Neural cell (in vitro differentiated cells): ENCODE measurements around the gene AKT3. TPM values are rescaled to one million over a fixed set of nuclear protein-coding genes. Genes with fewer than 3 reads are reported as not detected.
"Not testable (repeated sequence)": the region's sequence is repeated elsewhere in the genome, so short reads cannot be mapped to it uniquely, and the experiment has no call there.

Experiments
- H2AFZ ChIP-seq: fragments of 200-600, 300-800 bp; sonication (generic), shearing (Covaris generic); 2 replicates; pipeline ENCODE4 v1.6.0; 2014; ENCODE audit warnings: low read depth, mild to moderate bottlenecking, antibody characterized with exemption, low read length, moderate library complexity
- H3F3A ChIP-seq: fragments of 200-600 bp; shearing (Covaris generic); 2 replicates; pipeline ENCODE4 v1.6.1; 2016; ENCODE audit warnings: mild to moderate bottlenecking, moderate library complexity, mixed read lengths, antibody characterized with exemption, low read length; ENCODE audit not compliant: insufficient read depth, poor library complexity, severe bottlenecking
- H3K27ac ChIP-seq: fragments of 200-600, 300-800 bp; sonication (generic), shearing (Covaris generic); 2 replicates; pipeline ENCODE4 v1.5.1; 2014; ENCODE audit warnings: mild to moderate bottlenecking, low read length, moderate library complexity
- H3K27me3 ChIP-seq: fragments of 300-800, 200-600 bp; sonication (generic), shearing (Covaris generic); 2 replicates; pipeline ENCODE4 v1.6.0; 2014; ENCODE audit warnings: mild to moderate bottlenecking, low read depth, low read length, moderate library complexity; ENCODE audit not compliant: insufficient read depth
- H3K36me3 ChIP-seq: fragments of 300-800, 200-600 bp; sonication (generic), shearing (Covaris generic); 2 replicates; pipeline ENCODE4 v1.5.1; 2014; ENCODE audit warnings: mild to moderate bottlenecking, antibody characterized with exemption, low read length, moderate library complexity; ENCODE audit not compliant: insufficient read depth
- H3K4me2 ChIP-seq: fragments of 300-800, 200-600 bp; sonication (generic), shearing (Covaris generic); 2 replicates; pipeline ENCODE4 v1.6.0; 2014; ENCODE audit warnings: mild to moderate bottlenecking, low read length
- H3K4me3 ChIP-seq: fragments of 300-800, 200-600 bp; sonication (generic), shearing (Covaris generic); 2 replicates; pipeline ENCODE4 v1.5.1; 2014; ENCODE audit warnings: mild to moderate bottlenecking, low read length, moderate library complexity
- H3K79me2 ChIP-seq: fragments of 200-600 bp; shearing (Covaris generic); replicated peaks from 2 replicates; pipeline ENCODE4 v1.6.0; 2014; ENCODE audit warnings: mild to moderate bottlenecking, low read length, moderate library complexity; ENCODE audit not compliant: insufficient read depth
- H3K9ac ChIP-seq: fragments of 300-800, 200-600 bp; sonication (generic), shearing (Covaris generic); 2 replicates; pipeline ENCODE4 v1.6.1; 2016; ENCODE audit warnings: mild to moderate bottlenecking, low read length, mixed read lengths
- H3K9me2 ChIP-seq: fragments of 200-600 bp; shearing (Covaris generic); 2 replicates; pipeline ENCODE4 v1.6.1; 2016; ENCODE audit warnings: mild to moderate bottlenecking, low read length, mixed read lengths; ENCODE audit not compliant: insufficient read depth
- H3K9me3 ChIP-seq: fragments of 200-600, 300-800 bp; sonication (generic), shearing (Covaris generic); 2 replicates; pipeline ENCODE4 v1.6.1; 2016; ENCODE audit warnings: mild to moderate bottlenecking, mixed run types, low read length, moderate library complexity, mixed read lengths
- H4K20me1 ChIP-seq: fragments of 200-600 bp; shearing (Covaris generic); 2 replicates; pipeline ENCODE4 v1.6.1; 2016; ENCODE audit warnings: mild to moderate bottlenecking, mixed run types; ENCODE audit not compliant: insufficient read depth
- EP300 ChIP-seq: fragments of 450-650 bp; conservative IDR thresholded peaks from 2 replicates; pipeline ENCODE4 v1.6.1; 2014; ENCODE audit warnings: antibody characterized with exemption, mild to moderate bottlenecking, moderate library complexity; ENCODE audit not compliant: poor library complexity, severe bottlenecking
- EZH2 ChIP-seq: fragments of 200-600, 300-800 bp; shearing (Covaris generic), sonication (generic); IDR thresholded peaks from 2 replicates; pipeline ENCODE4 v1.6.1; 2014; ENCODE audit warnings: antibody characterized with exemption, low read length, borderline replicate concordance, mild to moderate bottlenecking; ENCODE audit not compliant: insufficient read depth, poor library complexity, severe bottlenecking
- MXI1 ChIP-seq: fragments of 450-650 bp; conservative IDR thresholded peaks from 2 replicates; pipeline ENCODE4 v1.6.1; 2014; ENCODE audit warnings: antibody characterized with exemption, mild to moderate bottlenecking; ENCODE audit not compliant: poor library complexity, severe bottlenecking
- POLR2AphosphoS5 ChIP-seq: IDR thresholded peaks from 2 replicates; pipeline ENCODE4 v1.6.1; 2012
- RAD21 ChIP-seq: fragments of 450-650 bp; conservative IDR thresholded peaks from 2 replicates; pipeline ENCODE4 v1.6.1; 2014; ENCODE audit warnings: antibody characterized with exemption, mild to moderate bottlenecking, moderate library complexity
- SMC3 ChIP-seq: fragments of 450-650 bp; conservative IDR thresholded peaks from 2 replicates; pipeline ENCODE4 v1.6.1; 2014; ENCODE audit warnings: antibody characterized with exemption, mild to moderate bottlenecking, moderate library complexity; ENCODE audit not compliant: poor library complexity
- TAF1 ChIP-seq: IDR thresholded peaks from 2 replicates; pipeline ENCODE4 v1.6.1; 2012; ENCODE audit warnings: low read depth
- polyA plus RNA-seq: library from polyadenylated mRNA; depleted of rRNA; stranded (reverse); fragments of >200 nt; gene quantifications from 2 replicates; pipeline ENCODE4 v1.2.3, GENCODE V29; 2014
- TF ChIP-seq, protein P1 (sequence below): IDR thresholded peaks from 2 replicates; pipeline ENCODE4 v1.6.1; 2012; ENCODE audit warnings: borderline replicate concordance
- TF ChIP-seq, protein P2 (sequence below): fragments of 450-650 bp; IDR thresholded peaks from 2 replicates; pipeline ENCODE4 v1.5.1; 2014; ENCODE audit warnings: antibody characterized with exemption, mild to moderate bottlenecking, moderate library complexity; ENCODE audit not compliant: poor library complexity, severe bottlenecking

The AKT3 gene
- polyA plus RNA-seq, 1 donor from 2014 or later = 46.0 TPM

GRCh38 chr1:243814718-243815117 is 35.3 kb downstream of the AKT3 start:
- Histone ChIP-seq H3K9me3 (no peaks in the 10 kb centered on the region), H2AFZ (no peak overlapping the region), H3K27ac (no peak overlapping the region), H3K79me2 (peaks cover 15% of the 10 kb centered on the region), H3F3A (no peaks in the 10 kb centered on the region), H3K27me3 (no peaks in the 10 kb centered on the region), H4K20me1 (no peaks in the 10 kb centered on the region), H3K4me3 (no peak overlapping the region), H3K36me3 (no peaks in the 10 kb centered on the region), H3K4me2 (no peak overlapping the region), H3K9ac (no peak overlapping the region), H3K9me2 (no peaks in the 10 kb centered on the region)
- TF ChIP-seq SMC3 (no peak), EZH2 (no peak), MXI1 (no peak), RAD21 (no peak), EP300 (no peak)

- H2AFZ ChIP-seq, H3K9ac ChIP-seq, H3K9me3 ChIP-seq, H3F3A ChIP-seq, H3K27ac ChIP-seq, H3K27me3 ChIP-seq, H3K4me3 ChIP-seq, H3K9me2 ChIP-seq, H3K4me2 ChIP-seq, H3K79me2 ChIP-seq, H4K20me1 ChIP-seq, H3K36me3 ChIP-seq: not testable (repeated sequence)
Observed at GRCh38 chr1:243807346-243807745, 42.7 kb downstream of the AKT3 start.

- Histone ChIP-seq H3K27ac (no peak overlapping the region), H3K9me3 (no peaks in the 10 kb centered on the region), H3K36me3 (no peaks in the 10 kb centered on the region), H3K27me3 (no peaks in the 10 kb centered on the region), H3K4me2 (no peak overlapping the region), H3K79me2 (peaks cover 11% of the 10 kb centered on the region), H3K9ac (no peak overlapping the region), H3F3A (no peaks in the 10 kb centered on the region), H4K20me1 (no peaks in the 10 kb centered on the region), H2AFZ (no peak overlapping the region), H3K4me3 (no peak overlapping the region), H3K9me2 (no peaks in the 10 kb centered on the region)
- TF ChIP-seq MXI1 = no peak
- TF ChIP-seq POLR2AphosphoS5 = no peak
- TF ChIP-seq, protein P1, sequence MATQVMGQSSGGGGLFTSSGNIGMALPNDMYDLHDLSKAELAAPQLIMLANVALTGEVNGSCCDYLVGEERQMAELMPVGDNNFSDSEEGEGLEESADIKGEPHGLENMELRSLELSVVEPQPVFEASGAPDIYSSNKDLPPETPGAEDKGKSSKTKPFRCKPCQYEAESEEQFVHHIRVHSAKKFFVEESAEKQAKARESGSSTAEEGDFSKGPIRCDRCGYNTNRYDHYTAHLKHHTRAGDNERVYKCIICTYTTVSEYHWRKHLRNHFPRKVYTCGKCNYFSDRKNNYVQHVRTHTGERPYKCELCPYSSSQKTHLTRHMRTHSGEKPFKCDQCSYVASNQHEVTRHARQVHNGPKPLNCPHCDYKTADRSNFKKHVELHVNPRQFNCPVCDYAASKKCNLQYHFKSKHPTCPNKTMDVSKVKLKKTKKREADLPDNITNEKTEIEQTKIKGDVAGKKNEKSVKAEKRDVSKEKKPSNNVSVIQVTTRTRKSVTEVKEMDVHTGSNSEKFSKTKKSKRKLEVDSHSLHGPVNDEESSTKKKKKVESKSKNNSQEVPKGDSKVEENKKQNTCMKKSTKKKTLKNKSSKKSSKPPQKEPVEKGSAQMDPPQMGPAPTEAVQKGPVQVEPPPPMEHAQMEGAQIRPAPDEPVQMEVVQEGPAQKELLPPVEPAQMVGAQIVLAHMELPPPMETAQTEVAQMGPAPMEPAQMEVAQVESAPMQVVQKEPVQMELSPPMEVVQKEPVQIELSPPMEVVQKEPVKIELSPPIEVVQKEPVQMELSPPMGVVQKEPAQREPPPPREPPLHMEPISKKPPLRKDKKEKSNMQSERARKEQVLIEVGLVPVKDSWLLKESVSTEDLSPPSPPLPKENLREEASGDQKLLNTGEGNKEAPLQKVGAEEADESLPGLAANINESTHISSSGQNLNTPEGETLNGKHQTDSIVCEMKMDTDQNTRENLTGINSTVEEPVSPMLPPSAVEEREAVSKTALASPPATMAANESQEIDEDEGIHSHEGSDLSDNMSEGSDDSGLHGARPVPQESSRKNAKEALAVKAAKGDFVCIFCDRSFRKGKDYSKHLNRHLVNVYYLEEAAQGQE = no peak
- no peak for TF ChIP-seq EZH2
- TF ChIP-seq, protein P2, sequence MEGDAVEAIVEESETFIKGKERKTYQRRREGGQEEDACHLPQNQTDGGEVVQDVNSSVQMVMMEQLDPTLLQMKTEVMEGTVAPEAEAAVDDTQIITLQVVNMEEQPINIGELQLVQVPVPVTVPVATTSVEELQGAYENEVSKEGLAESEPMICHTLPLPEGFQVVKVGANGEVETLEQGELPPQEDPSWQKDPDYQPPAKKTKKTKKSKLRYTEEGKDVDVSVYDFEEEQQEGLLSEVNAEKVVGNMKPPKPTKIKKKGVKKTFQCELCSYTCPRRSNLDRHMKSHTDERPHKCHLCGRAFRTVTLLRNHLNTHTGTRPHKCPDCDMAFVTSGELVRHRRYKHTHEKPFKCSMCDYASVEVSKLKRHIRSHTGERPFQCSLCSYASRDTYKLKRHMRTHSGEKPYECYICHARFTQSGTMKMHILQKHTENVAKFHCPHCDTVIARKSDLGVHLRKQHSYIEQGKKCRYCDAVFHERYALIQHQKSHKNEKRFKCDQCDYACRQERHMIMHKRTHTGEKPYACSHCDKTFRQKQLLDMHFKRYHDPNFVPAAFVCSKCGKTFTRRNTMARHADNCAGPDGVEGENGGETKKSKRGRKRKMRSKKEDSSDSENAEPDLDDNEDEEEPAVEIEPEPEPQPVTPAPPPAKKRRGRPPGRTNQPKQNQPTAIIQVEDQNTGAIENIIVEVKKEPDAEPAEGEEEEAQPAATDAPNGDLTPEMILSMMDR = no peak
- TF ChIP-seq EP300 = no peak
- no peak for TF ChIP-seq SMC3
- no peak for TF ChIP-seq TAF1
- TF ChIP-seq RAD21 = no peak
Observed at GRCh38 chr1:243806310-243806709, 43.7 kb downstream of the AKT3 start.
